ENCODE measurements around the gene GALNT16.
"Not testable (repeated sequence)": the region's sequence is repeated elsewhere in the genome, so short reads cannot be mapped to it uniquely, and the experiment has no call there.

The GALNT16 gene

DNA sequence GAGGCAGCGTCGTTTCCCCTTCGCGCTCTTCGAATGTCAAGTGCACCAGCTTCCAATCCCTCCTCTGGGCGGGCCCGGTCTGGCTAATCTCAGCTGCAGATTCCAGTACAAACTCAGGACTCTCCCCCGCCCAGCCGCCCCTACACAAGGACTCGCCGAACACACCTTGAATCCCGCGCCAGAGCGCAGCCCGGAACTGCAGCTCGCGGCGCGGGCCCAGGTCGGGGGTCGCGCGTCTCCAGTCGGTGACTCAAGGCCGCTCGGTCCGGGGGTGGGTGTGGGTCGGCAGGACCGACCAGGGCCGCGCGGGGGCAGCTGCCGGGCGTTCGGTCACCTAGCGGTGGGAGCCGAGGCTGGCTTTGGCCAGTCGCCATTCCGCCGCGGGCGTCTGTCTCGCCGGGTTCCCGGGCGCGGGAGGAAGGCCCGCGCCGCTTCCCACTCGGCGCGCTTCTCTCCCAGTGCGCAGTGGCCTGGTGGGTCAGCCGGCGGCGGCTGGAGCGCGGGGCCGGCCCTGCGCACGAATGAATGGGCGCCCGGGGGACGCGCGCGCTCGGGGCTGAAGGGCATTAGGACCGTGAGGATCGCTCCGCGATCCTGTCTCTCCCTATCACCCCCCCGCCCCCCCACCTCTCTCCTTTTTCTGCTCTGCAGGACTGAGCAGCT is at the start of gene GALNT16:
Gene GALNT16 (plus strand): TSS at position 632 of the 663 bp plus-strand sequence. CDS start 133 bp downstream, outside the sequence.
- Mint-ChIP-seq H3K27ac (no peak within 1 kb of the TSS), H3K4me1 (peaks cover 5% of the 10 kb centered on the region), H3K9me3 (no peaks in the 10 kb centered on the region), H3K4me3 (peak within 1 kb of the TSS; percentile 63), H3K27me3 (peaks cover 56% of the 10 kb centered on the region), H3K36me3 (ENCODE audit: low read depth) (no peaks in the 10 kb centered on the region)
- no peak for DNase-seq
- ATAC-seq = no peak

DNA sequence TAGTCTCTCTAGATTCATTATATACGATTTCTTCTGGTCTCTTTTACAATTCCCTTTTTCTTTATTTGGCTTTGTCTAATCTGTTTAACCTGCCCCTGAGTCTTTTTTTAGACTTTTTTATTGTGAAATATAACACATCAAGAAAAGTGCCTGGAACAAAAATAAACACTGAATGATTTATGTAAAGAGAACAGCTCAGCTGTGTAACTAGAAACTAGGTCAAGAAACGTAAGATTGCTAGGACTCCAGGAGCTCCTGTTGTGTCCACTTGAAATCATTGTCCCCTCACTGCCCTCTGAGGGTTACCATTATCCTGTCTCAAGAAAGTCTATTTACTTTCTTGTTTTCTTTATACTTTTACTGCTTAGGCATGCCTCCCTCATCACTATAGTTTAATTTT is 45.6 kb upstream of the GALNT16 start:
- Mint-ChIP-seq H3K4me1 (no peaks in the 10 kb centered on the region), H3K27me3 (no peaks in the 10 kb centered on the region), H3K4me3 (no peak overlapping the region), H3K36me3 (ENCODE audit: low read depth) (peaks cover 13% of the 10 kb centered on the region), H3K9me3 (no peaks in the 10 kb centered on the region), H3K27ac (no peak overlapping the region)
- DNase-seq (no peak), ATAC-seq (no peak)

DNA sequence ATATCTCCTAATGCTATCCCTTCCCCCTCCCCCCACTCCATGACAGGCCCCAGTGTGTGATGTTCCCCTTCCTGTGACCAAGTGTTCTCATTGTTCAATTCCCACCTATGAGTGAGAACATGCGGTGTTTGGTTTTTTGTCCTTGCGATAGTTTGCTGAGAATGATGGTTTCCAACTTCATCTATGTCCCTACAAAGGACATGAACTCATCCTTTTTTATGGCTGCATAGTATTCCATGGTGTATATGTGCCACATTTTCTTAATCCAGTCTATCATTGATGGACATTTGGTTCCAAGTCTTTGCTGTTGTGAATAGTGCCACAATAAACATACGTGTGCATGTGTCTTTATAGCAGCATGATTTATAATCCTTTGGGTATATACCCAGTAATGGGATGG is 42.3 kb upstream of the GALNT16 start:
- DNase-seq, H3K27me3 Mint-ChIP-seq, H3K9me3 Mint-ChIP-seq, H3K4me1 Mint-ChIP-seq, H3K4me3 Mint-ChIP-seq, ATAC-seq, H3K27ac Mint-ChIP-seq: not testable (repeated sequence)
- peaks cover 13% of the 10 kb centered on the region for H3K36me3 Mint-ChIP-seq (ENCODE audit: low read depth)

DNA sequence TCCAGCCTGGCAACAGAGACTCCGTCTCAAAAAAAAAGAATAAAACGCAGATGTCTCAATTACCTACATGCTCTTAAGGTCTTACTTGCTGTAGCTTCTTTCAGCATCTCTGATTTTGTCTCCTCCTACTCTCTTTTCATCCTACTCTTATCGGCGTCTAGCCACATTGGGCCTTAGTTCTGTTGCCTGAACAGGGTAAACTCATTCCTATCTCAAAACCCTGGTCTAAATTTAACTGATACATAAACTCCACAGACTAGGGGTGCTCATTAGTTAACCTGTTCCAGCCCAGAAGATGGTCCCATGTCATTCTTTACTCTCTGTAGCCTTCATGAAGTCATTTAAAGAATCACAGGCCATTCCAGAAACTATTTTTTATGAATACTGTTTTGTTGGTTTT is 35.0 kb upstream of the GALNT16 start:
- no peaks in the 10 kb centered on the region for H3K9me3 Mint-ChIP-seq
- H3K27ac Mint-ChIP-seq = no peak overlapping the region
- no peaks in the 10 kb centered on the region for H3K4me1 Mint-ChIP-seq
- ATAC-seq (no peak), DNase-seq (no peak)
- H3K27me3 Mint-ChIP-seq = no peaks in the 10 kb centered on the region
- H3K36me3 Mint-ChIP-seq (ENCODE audit: low read depth) = no peaks in the 10 kb centered on the region
- H3K4me3 Mint-ChIP-seq = no peak overlapping the region

DNA sequence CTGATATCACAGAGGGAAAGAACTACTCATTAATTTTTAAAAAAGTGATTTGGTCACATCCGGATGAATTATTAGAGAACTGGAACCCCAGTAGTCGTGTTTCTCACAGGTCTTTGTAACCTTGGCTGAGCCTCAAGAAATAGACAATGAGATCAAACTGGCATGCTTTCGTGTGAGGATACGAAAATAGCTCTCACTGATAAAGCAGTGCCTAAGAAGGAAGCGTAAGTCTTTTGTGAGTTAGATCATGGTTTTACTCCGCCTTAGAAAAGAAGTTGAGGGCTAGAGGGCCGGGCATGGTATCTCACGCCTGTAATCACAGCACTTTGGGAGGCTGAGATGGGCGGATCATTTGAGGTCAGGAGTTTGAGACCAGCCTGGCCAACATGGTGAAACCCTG is 33.8 kb upstream of the GALNT16 start:
- H3K36me3 Mint-ChIP-seq (ENCODE audit: low read depth) = peaks cover 2% of the 10 kb centered on the region
- DNase-seq (no peak), ATAC-seq (no peak)
- H3K4me1 Mint-ChIP-seq = no peaks in the 10 kb centered on the region
- H3K4me3 Mint-ChIP-seq = no peak overlapping the region
- no peaks in the 10 kb centered on the region for H3K27me3 Mint-ChIP-seq
- no peak overlapping the region for H3K27ac Mint-ChIP-seq
- no peaks in the 10 kb centered on the region for H3K9me3 Mint-ChIP-seq

DNA sequence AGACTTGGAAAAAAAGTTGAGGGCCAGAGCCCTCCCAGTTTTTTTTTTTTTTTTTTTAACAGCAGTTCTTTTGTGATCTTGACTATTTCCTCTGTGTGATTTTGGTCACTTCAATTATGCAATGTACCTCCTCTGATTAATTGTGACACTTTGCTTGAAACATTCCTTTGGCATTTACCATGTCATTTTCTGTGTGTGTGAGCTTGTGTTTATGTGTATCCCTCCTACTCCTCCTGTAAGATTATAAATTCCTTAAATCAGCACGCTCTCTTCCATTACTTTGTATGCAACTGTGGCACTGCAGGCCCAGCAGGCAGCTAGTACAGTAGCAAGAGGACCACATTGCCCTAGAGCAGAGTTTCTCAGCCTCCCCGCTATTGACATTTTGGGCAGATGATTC is 33.2 kb upstream of the GALNT16 start:
- ATAC-seq = no peak
- Mint-ChIP-seq H3K4me1 (no peaks in the 10 kb centered on the region), H3K9me3 (no peaks in the 10 kb centered on the region), H3K36me3 (ENCODE audit: low read depth) (peaks cover 4% of the 10 kb centered on the region), H3K27me3 (no peaks in the 10 kb centered on the region), H3K4me3 (no peak overlapping the region), H3K27ac (no peak overlapping the region)
- DNase-seq = no peak

DNA sequence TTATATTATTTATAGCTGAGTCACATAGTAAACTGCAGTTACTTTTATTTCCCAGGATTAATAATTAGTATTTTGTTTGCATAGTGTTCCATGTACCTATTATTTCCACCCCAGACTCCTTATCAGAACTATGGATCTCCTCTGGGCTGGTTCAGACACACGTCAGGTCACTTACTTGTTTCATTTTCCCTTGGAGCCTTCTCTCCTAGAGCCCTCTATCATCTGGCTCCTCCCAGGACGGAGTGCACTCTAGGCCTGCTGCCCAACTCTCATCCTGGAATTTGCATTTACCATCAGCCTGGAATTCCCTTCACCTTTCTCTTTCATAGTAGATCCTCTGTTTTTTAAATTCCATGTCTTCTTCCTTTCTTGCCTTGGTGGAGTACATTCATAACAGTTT is 28.5 kb upstream of the GALNT16 start:
- Mint-ChIP-seq H3K4me3 (no peak overlapping the region), H3K9me3 (no peaks in the 10 kb centered on the region), H3K27ac (no peak overlapping the region), H3K36me3 (ENCODE audit: low read depth) (peaks cover 13% of the 10 kb centered on the region), H3K4me1 (peaks cover 14% of the 10 kb centered on the region), H3K27me3 (no peaks in the 10 kb centered on the region)
- ATAC-seq = no peak
- DNase-seq = no peak

DNA sequence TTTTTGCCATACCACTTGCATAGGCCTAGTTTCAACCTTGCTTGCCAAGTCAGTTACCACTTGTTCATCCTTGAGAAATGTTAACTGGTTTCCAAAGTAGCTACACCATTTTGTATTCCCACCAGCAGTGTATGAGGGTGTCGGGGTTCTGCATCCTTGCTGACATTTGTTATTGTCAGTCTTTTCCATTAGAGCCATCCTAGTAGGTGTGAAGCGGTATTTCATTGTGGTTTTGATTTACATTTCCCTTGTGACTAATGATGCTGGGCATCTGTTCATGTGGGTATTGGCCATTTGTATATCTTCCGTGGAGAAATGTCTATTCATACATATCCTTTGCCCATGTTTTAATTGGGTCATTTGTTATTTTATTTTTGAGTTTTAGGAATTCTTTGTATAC is 27.6 kb upstream of the GALNT16 start:
- Mint-ChIP-seq H3K4me1 (peaks cover 14% of the 10 kb centered on the region), H3K27me3 (no peaks in the 10 kb centered on the region), H3K36me3 (ENCODE audit: low read depth) (peaks cover 14% of the 10 kb centered on the region), H3K4me3 (no peak overlapping the region), H3K9me3 (no peaks in the 10 kb centered on the region), H3K27ac (no peak overlapping the region)
- ATAC-seq (peak; percentile 61), DNase-seq (no peak)

DNA sequence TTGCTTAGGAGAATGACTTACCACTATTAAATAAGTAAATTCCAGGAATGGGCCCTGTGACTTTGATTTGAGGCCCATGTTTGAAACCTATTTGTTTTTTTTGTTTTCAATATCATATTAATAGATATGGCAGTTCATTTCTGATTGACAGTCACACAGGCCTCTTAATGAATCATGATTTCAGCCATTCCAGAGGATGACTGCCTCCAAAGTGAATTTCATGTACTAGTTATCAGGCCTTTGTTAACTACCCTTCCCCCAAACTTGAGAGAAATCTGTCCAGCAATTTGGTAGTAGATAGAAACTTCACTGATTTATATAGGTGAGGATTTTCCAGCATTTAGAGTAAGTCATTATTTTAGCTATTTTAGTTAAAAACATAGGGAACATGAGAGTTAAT is 25.9 kb upstream of the GALNT16 start:
- H3K4me1 Mint-ChIP-seq = peaks cover 14% of the 10 kb centered on the region
- H3K36me3 Mint-ChIP-seq (ENCODE audit: low read depth) = peaks cover 23% of the 10 kb centered on the region
- no peak overlapping the region for H3K27ac Mint-ChIP-seq
- no peak overlapping the region for H3K4me3 Mint-ChIP-seq
- ATAC-seq = no peak
- no peaks in the 10 kb centered on the region for H3K27me3 Mint-ChIP-seq
- H3K9me3 Mint-ChIP-seq = no peaks in the 10 kb centered on the region
- no peak for DNase-seq

DNA sequence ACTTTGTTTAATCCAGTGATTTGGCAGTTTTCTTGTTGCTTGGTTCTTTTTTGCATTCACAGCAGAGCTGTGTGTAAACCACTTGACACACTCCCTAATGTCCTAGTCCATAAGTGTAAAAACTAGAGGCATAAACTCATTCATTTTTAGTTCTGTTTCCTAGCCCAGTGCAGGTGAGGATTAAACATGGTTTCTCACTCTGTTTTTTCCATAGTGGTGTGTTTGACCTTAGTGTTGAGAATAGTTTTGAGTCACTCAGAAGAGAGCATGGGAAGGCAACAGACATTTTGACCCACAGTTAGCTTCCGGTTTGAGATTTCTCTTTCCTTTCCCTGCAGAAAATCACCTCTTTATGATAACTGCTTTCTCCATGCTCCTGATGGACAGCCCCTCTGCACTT is 24.2 kb upstream of the GALNT16 start:
- H3K4me1 Mint-ChIP-seq = peaks cover 14% of the 10 kb centered on the region
- ATAC-seq = peak; percentile 72
- peaks cover 23% of the 10 kb centered on the region for H3K36me3 Mint-ChIP-seq (ENCODE audit: low read depth)
- DNase-seq = no peak
- H3K27ac Mint-ChIP-seq = peak overlapping the region; percentile 44
- H3K4me3 Mint-ChIP-seq = no peak overlapping the region
- H3K27me3 Mint-ChIP-seq = no peaks in the 10 kb centered on the region
- no peaks in the 10 kb centered on the region for H3K9me3 Mint-ChIP-seq

DNA sequence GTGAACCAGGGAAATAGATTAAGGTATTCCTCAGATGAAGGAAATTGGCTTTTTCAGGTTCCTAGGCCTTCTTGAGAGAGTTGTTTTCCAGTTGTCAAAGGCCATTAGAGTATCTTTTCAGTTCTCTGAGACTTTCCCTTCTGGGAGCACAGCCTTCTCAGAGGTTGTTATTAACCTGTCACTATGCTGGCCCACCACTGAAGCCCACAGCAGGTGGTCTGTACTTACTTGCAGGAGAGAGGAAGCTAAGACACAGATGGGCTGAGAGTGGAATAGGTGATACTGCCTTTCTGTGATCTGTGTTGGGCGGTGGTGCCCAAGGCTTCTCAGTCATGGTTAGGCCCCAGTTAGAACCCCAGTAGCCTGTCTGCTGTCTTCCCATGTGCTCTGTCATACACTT is 22.8 kb upstream of the GALNT16 start:
- Mint-ChIP-seq H3K9me3 (no peaks in the 10 kb centered on the region), H3K4me3 (no peak overlapping the region), H3K27ac (no peak overlapping the region), H3K36me3 (ENCODE audit: low read depth) (peaks cover 18% of the 10 kb centered on the region), H3K4me1 (peaks cover 14% of the 10 kb centered on the region), H3K27me3 (no peaks in the 10 kb centered on the region)
- ATAC-seq (no peak), DNase-seq (no peak)

DNA sequence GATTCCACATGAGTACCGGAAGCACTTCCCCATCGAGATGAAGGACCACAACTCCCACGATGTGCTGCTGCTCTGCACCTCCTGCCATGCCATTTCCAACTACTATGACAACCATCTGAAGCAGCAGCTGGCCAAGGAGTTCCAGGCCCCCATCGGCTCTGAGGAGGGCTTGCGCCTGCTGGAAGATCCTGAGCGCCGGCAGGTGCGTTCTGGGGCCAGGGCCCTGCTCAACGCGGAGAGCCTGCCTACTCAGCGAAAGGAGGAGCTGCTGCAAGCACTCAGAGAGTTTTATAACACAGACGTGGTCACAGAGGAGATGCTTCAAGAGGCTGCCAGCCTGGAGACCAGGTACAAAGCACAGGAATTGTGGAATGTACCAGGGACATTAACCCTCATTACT is 22.4 kb upstream of the GALNT16 start:
- Mint-ChIP-seq H3K4me3 (no peak overlapping the region), H3K9me3 (no peaks in the 10 kb centered on the region), H3K27ac (no peak overlapping the region), H3K4me1 (peaks cover 10% of the 10 kb centered on the region), H3K36me3 (ENCODE audit: low read depth) (peaks cover 18% of the 10 kb centered on the region), H3K27me3 (no peaks in the 10 kb centered on the region)
- no peak for DNase-seq
- no peak for ATAC-seq

DNA sequence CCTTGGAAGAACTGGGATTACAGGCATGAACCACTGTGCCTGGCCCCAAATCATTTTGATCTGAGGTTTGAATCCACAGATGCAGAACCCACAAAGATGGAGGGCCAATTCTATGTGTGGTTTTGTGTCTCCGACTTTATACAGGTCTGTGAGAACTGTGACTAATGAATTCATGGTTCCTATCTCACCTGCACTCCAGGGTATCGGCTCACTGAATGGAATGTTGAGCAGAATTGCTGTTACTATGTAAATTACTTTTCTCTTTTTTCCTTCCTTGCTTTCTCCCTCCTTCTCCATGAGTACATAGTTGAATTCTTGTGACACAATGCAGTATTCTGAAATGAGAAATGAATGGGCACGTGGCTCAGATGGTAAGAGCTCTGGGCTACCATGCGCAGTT is 21.1 kb upstream of the GALNT16 start:
- Mint-ChIP-seq H3K4me1 (peaks cover 8% of the 10 kb centered on the region), H3K27me3 (no peaks in the 10 kb centered on the region), H3K36me3 (ENCODE audit: low read depth) (peaks cover 15% of the 10 kb centered on the region), H3K4me3 (no peak overlapping the region), H3K9me3 (no peaks in the 10 kb centered on the region), H3K27ac (no peak overlapping the region)
- no peak for DNase-seq
- ATAC-seq = no peak

DNA sequence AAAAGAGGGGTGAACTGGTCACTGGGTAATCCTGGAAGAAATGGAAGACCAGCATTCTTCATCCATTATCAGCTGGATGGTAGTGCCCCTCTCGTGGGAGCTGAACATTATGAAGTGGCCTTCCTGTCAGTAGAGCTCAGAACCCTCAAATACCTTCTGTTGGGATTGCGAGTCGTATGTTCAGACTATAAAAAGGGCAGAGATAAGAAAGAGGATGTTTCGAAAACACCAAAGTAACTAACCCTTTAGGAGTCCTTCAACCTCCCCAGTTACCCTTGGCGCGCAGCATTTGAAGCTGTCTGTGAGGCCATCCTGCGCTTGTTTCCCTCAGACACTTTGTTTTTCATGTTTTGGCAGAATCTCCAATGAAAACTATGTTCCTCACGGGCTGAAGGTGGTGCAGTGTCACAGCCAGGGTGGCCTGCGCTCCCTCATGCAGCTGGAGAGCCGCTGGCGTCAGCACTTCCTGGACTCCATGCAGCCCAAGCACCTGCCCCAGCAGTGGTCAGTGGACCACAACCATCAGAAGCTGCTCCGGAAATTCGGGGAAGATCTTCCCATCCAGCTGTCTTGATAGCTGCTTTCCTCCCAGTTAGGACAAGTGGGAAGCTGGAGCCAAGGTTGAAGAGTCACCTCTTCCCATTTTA is 19.3 kb upstream of the GALNT16 start:
- H3K27ac Mint-ChIP-seq = no peak overlapping the region
- H3K4me1 Mint-ChIP-seq = peaks cover 6% of the 10 kb centered on the region

DNA sequence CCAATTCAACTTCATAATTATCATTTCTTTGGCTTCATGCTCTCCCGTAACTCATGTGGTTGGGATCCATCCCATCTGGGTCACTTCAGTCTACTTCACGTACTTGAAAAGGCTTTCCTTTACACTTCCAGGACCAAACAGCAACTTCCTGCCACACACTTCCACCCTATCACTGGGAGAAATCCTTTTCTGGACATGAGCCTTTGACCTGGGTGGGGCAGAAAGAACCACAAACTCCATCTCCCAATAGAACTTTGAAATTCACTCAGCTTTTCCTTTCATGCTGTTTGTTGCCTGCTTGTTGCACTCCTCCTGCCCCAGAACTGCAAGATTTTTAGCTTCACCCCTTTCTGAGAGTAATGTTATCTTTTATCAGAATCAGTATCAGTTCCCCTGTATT is 18.4 kb upstream of the GALNT16 start:
- DNase-seq (no peak), ATAC-seq (no peak)
- Mint-ChIP-seq H3K4me3 (no peak overlapping the region), H3K27ac (no peak overlapping the region), H3K4me1 (peaks cover 1% of the 10 kb centered on the region), H3K36me3 (ENCODE audit: low read depth) (peaks cover 10% of the 10 kb centered on the region), H3K9me3 (no peaks in the 10 kb centered on the region), H3K27me3 (no peaks in the 10 kb centered on the region)

More for the DNA sequence above, 19.3 kb upstream of the GALNT16 start:
- Mint-ChIP-seq H3K27me3 (no peaks in the 10 kb centered on the region), H3K36me3 (ENCODE audit: low read depth) (peaks cover 11% of the 10 kb centered on the region), H3K4me3 (no peak overlapping the region), H3K9me3 (no peaks in the 10 kb centered on the region)
- ATAC-seq = no peak
- DNase-seq = no peak

Measured in activated naive CD8-positive, alpha-beta T cell treated with anti-CD3 and anti-CD28 coated beads, Interleukin-2, amount 50 U/mL, for 24 hours (primary cell).